C1 segment of cervical spinal cord (tissue), 14 donors: ENCODE data around the gene GALNT17.
A peak's percentile ranks its signal among the peaks of the same experiment; 100 is the strongest.

Experiments
- DNase-seq, 14 donors: peaks; one replicate each; lab custom pipeline; 2025; lab: John Stamatoyannopoulos, UW

Gene GALNT17

DNA sequence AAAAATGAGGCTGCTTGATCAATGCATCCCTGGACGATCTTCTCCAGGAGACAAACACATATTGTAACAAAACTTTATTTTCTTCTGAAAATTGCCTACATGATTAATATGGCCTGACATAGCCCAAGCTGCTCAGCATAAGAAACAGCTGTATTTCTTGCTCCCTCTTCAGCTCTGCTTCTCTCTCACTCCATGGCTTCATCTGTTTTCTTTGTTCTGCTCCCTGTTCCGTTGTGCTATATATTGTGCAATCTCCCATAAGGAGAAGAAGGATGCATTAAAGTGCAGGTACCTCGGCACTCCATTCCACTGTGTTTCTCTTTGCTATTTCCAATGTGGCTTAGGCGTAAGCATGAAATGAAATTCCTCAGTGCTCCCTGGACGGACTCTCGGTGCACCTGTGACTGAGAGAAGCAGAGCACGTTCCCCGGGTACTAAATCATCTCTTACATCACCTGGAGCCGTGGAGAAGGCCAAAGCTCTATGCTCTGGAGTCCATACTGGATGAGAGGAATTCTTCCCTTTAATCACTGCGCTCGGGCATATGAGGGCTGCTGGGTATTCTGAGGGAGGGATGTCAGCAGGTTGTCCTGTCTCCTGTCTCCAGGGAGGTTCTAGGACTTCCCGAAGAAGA is 254.3 kb downstream of the GALNT17 start:
- DNase-seq = no peak

DNA sequence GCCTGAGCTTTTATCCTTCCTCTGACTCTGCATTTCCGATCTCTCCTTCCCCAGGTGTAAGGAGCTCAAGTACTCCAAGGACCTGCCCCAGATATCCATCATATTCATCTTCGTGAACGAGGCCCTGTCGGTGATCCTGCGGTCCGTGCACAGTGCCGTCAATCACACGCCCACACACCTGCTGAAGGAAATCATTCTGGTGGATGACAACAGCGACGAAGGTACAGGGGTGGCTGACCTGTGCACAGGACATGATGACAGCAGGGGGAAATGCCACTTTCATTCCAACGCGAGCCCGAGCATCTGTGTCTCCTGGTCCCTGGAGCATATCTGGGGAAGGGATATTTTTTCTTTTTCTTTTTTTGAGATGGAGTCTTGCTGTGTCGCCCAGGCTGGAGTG is 256.2 kb downstream of the GALNT17 start:
- no peak for DNase-seq

DNA sequence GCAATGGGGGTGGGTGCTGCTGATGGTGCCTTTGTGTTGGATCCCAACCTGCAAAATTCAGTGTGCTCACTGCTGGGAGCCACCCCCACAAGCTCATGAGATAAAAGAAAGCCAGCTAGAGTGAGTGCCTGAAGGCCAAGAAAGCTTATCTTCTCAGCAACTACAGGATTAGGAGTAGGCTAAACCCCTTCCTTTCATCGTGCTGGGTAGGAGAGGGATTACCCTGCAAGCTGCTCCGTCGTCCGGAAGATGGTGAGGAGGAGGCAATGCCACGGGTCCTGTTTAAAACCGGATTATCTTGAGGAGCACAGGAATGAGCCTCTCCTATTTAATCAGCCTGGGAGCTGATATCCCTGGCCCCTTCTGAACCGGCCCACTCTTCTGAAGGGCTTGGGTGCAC is 258.0 kb downstream of the GALNT17 start:
- no peak for DNase-seq

DNA sequence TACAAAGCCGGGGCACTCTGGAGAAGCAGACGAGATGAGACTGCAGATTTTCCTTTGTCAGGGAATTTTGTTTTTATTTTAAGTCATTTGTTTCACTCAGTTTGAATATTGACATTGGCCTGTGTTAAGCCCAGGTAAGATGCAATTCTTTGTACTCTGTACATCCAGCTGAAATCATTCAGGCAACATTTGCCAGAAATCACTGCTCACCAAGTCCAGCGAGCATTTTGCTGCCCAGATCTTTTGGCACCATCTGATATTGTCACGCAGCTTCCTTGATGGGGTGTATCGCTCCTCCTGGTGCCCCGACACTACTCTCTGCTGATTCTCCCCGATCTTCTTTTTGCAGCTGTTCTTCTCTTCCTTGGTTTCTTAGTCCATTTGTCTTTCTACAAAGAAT is 261.7 kb downstream of the GALNT17 start:
- DNase-seq = peak in 1 of 14 donors; percentile 45

DNA sequence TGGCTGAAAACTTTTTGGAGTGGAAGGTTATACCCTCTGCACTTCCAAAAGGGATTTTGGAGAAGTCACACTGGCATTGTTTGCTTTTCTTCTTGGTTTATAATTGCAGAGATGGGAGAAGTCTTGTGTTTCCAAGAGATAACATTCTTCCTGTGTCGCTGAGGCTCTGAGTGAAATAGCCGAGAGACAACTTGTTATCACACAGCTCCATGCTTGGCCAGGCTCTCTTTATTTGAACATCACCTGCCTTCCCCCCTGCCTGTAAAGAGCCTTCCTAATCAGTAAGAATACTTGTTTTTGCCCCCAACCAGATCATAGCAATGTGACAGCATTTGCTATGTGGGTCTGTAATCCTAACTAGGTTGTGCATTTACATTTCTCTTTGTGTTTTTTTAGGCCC is 270.7 kb downstream of the GALNT17 start:
- no peak for DNase-seq

DNA sequence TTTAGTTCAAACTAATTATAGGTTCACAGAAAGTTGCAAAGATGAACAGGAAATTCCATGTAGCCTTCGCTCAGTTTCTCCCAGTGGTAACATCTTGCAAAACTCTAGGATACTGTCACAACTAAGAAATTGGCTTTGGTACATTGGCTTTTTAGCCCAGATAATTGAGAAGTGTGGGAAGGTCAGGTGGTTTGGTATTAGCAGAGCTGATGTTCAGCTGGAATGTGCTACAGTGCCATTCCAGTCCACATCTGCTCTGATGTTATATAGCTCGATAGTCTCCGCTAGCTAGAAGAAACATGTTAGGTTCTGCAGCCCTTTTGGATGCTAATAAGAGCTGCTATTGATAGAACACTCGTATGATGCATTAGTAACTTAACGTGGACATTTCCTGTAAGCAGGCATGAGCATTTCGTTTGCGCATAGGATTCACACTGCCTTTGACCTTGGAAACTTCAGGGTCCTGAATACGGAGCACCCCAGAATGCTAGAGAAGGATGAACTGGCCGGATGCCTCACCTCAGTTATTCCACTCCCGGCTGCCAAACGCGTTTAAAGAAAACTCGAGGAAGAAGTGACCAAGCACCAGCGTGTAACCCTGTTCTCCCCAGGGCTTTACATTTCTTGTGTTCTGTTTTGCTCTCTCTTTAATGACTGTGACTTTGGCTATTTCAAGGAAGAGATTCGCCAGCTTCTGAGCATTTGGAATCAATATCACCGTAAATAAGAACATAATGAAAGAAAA is 271.4 kb downstream of the GALNT17 start:
- no peak for DNase-seq

DNA sequence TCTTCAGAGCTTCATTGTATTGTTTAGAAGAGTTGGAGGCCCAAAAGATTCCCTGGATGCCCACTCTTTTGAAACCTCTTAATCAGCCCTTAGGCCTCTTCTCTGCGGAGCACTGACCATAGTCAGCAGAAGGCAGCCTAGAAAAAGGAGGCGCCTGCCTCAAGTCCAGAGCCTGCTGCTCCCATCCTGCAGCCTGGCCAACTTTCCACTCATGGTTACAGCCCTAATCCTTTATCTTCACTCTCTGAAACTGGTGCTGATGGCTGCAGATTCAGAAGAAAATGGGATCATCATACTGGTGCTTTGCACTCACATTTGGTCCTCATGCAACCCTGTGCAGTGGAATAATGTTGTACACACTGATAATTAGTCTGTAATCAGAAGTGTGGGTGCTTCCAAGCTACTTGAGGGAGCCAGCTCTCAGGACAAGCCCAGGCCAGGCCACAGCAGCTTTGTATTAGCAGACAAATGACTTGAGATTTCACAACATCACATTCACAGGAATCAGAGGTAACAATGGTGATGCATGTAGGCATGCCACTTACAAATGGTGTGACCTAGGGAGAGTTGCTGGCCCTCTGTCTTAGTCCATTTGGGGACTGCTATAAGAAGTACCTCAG is 272.9 kb downstream of the GALNT17 start:
- DNase-seq = peak in 1 of 14 donors; percentile 36

DNA sequence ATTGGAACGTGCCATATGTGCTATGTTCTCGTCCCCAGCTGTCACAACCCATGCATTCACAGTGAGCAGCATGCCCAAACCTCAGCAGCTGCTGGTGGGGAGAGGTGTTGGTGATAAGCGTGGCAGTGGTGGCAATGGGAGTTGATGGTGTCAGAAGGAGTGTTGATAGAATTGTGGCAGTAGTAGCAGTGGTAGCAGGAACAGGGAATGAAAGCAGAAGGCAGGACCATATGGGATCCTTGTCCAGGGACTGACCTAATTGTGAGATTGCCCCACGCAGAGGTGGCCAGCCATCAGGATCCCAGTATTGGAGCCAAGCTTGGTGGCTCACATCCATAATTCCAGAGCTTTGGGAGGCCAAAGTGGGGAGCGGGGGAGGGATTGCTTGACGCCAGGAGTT is 276.3 kb downstream of the GALNT17 start:
- peak in 3 of 14 donors; percentile 2 to 94 (median 6) for DNase-seq

DNA sequence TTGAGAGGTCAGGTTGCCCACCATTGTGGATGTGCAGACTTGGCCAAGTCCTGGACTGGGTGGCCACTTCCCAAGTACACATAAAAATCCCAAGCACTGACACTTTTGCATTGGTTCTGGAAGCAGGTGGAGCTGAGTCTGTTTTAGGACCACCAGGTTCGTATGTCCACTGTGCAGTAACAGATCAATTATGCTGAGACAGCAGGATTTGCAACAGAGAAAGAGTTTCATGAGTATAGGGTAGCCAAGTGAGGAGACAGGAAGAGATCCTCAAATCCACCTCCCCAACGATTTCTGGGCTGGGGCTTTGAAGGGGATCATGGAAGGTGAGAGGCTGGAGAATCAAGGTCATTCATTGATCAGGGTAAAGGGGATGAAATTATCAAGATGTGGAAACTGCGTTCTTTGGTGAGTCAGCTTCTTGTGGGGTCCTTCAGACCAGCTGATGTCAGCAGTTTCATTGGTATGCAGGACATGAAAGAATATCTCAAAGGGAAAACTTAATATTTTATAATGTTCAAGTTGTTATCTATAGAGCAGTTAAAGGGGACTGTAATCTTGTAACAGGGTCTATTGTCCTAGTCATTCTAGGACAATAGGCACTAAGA is 277.7 kb downstream of the GALNT17 start:
- no peak for DNase-seq

DNA sequence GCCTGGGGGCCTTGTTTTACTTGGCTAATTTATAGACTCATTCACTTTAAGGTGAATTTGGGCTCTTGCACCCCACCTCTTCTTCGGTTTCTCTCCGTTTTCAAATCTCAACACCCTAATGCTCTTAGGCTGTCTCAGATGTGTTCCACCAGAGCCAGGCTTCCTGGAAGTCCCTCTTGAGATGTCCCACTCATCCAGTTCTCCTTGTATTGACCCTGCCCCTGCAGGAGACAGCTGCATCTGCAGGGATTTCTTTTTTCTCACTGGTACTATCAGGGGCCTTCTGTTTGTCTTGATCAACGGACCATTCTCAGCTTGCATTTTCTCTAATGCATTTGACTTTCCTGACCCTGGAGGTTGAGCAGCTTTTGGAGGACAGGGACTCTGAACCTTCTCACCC is 279.5 kb downstream of the GALNT17 start:
- no peak for DNase-seq

DNA sequence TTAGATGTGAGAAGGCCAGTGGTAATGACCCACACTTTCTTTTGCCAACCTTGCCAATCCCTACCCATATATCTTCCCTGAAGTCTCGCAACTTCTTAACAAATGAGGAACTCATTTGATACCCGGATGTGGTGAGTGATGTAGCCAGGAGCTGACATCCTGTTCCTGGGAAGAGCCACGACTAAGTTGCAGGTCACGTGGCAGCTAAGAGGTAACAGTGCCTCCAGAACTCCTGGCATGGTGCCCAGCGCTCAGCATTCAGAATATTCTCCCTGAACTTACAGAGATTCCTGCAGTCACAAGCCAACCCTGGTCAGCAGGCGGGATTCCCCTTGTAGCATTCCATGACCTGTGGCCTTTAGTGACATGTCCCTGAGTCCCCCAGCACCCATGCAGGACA is 282.5 kb downstream of the GALNT17 start:
- no peak for DNase-seq

DNA sequence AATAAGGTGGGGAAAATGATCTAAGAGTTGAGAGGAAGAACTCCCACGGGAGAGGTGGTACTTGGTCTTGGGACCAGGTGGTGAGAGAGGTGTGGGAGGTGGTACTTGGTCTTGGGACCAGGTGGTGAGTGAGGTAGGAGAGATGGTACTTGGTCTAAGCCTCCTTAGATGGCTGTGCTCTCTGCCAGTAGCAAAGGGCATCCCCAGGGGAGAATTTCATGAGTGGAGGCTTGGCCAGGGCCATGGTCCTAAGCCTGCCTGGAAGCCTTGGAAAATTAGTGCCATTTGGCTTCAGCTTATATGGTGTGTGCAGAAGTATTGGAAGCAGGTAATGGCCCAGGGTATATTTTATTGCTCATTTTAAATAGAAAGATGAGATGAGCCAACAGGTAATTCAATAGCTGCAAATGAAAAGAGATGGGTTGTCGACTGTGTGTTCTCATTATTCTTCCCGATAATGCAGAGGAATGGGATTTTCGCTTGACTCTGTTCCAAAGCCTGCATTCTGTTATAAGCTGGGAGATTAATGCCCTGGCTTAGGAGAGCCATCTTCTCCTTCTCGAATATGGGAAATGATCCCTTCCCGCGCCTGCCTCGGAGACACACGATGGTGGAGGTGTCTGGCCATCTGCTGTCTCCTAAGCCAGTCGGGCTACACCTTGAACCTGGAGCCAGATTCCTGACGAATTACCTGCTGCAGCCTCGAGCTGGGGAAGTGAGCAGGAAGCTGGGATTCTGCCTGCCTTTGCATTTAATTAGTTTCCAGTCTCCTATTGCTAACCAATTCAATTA is 287.8 kb downstream of the GALNT17 start:
- peak in 1 of 14 donors; percentile 76 for DNase-seq

DNA sequence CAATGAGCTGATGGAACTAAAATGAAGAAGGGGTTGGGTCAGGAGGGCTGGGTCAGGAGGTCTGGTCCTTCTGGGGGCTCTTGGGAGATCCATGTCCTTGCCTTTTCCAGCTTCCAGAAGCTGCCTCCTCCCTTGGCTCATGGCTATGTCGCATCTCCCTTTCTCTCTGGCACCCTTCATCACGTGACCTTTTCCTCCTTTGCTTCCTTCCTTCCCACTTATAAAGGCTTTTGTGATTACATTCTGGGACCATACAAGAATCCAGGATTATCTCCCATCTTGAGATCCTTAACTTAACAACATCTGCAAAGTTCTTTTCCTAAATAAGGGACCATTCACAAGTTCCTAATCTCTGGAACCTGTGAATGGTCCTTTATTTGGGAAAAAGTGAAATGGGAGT is 290.2 kb downstream of the GALNT17 start:
- no peak for DNase-seq

DNA sequence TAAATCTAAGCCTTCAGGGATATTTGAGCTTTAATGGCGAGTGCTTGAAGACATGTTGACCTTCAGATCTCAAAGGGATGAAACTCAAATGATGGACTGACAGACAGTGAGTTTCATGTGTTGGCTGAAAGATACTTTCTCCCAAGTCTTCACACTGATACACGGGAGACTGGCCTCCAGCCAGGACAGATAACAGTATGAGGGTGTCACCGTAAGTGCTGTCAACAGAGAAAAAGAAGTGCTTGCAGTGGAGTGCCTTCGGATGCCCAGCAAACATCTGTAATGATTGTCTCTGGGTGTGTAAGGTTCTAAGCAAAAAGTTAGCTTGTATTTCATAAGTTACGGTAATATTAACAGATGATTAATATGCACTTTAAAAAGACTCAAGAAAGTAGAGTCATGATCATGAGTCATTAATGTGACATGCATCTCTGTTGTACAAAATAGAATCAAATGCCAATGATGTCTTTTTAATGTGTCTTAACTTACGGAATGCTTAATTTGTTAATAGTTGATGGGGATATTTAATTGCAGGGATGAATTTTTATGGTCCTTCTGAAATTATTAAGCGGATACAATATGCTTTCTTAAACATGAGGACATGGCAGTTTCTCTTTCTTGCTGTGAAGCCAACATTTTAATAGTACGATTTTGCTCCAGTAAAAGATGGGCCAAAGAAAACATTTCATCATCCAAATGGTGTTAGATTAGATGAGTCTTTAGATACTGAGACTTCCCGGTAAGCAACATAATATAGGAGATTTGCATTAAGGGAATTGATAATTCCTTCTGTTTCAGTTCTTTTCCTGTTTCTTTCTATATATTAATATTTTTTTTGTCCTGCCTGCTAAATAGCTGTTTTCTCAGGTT is 292.5 kb downstream of the GALNT17 start:
- DNase-seq = peak in 1 of 14 donors; percentile 26

DNA sequence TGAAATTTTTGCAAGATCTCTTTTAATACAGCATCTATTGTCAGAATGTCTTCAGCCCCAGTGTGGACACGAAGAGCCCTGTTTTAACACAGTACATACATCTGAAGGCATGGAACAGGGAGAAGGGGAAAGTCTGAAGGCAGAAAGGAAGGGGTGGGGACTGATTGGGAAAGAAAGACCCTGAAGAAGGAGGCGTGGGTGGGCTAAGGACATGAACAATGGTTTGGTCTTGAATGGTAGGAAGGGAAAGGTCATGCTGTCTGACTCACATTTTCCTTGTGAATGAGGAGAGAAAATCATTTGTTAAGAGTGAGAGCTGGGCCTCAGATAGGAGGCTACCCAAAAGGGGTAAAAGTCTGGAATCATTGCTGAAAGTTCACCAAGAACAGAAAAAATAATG is 297.1 kb downstream of the GALNT17 start:
- DNase-seq = no peak

DNA sequence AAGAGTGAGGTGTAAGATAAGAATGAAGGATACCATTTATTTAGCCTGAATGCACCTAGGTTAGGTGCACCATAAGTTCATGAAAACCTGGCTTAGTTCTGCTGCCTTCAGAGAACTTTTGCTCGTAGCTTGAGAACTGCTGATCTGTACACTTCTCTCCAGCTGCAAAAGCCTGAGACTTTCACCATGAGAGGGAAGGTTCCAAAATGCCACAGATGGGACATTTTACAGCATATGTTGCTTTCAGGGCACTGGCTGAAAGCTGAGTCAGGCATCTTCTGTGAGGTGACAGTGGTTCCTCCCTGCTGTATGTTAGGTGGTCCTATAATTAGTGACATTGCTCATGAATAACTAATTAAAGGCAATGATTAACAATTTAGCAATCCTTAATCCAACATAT is 298.3 kb downstream of the GALNT17 start:
- DNase-seq = no peak

DNA sequence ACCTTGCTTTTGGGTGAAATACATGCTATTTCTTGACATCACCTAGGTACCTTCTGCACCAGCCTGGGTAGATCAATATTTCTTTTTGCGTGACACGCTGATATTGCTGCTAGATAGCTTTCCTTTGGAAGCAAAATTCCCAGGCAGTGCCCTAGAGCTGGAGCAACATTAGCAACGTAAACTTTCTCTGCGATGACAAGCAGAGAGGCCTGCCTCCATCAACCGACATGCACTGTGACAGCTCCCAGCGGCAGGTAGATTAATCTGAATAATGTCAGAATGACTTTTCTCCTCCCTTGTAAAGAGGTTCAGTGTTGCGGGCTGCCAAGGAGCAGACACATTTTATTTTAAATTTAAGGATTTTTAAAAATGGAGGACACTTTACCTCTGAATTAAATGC is 307.4 kb downstream of the GALNT17 start:
- no peak for DNase-seq

DNA sequence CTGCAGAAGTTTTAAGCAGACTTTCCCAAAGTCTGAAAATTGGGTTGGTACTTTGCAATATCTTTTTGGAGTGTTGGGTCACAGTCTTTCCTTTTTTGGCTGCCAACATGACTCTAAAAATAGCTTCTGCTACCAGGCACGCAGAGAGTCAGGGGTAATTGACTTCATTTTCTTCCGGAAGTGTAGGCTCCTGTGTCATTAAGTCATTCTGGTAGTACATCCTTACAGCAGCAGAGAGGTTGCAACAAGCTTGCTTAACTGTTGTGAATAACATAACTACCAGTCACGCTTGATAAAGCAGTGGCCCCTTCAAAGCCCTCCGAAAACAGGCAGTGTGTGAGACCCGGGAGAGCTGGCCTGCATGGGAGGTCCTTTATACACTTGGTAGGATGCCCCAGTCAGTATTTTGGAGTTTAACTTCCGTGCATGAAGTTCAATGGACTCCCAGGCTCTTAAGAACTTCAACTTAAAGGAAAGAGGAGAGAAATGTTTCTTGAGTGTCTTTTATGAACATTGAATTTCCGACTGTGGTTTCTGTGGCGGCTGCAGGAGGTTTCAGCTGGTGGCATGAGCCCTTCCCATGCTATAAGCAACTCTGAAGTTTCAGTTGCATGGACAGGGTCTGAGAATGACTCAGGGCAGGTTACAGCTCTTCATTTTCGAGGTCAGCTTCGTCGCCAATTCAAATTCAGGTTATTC is 310.7 kb downstream of the GALNT17 start:
- no peak for DNase-seq

DNA sequence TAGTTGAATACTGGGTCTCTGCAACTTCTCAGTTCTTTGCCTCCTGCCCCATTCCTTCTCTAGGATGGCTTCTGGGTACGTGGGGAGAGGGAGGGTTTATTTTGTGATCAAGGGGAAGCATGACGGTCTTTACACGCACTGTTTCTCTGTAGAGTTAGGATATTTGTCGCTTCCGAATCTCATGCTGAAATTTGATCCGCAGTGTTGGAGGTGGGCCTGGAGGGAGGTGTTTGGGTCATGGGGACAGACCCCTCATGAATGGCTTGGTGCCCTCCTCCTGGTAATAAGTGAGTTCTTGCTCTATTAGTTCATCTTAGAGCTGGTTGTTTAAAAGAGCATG is 311.2 kb downstream of the GALNT17 start:
- no peak for DNase-seq

DNA sequence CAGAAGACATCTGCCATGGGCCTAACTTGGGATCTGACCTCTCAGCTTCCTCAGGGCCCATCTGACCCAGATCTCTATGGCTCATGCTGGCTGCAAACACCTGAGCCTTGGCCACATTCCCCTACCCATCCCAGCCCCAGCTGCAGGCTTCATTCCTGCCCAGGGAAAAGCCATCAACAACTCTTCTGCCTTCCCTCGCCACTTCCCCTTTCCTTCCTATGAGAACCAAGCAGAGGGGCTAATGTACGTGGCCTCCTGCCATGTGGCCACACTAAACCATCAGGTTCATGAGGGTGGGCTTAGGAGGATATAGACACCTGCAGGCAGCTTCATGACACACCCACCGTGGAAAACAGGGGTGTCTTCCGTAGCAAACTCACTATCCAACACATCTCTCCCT is 312.2 kb downstream of the GALNT17 start:
- peak in 1 of 14 donors; percentile 11 for DNase-seq
